Measurements from ENCODE around the gene RELA.
"Not testable (repeated sequence)": the region's sequence is repeated elsewhere in the genome, so short reads cannot be mapped to it uniquely, and the experiment has no call there.

RELA gene

DNA sequence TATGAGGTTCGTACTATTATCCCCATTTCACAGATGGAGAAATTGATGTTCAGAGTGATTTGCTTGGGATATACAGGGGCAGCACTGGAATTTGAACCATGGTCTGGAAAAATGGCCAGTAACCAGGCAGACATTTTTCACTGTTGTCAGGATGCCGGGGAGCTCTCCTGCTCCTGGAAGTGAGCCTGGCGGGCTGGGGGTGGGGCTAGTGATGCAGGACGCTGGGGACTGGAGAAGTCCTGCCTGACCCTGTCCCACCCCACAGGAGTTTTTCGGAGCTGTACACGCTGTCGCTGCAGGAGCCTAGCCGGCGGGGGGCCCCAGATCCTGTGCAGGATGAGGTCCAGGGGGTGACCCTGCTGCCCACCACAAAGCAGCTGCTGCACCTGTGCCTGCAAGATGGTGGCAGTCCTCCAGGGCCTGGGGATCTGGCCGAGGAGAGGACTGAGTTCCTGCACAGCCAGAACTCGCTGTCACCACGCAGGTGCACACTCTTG, 13.7 kb downstream of the RELA start:
- DNase-seq (ENCODE audit: low read depth in 2 of 2) = no peak

DNA sequence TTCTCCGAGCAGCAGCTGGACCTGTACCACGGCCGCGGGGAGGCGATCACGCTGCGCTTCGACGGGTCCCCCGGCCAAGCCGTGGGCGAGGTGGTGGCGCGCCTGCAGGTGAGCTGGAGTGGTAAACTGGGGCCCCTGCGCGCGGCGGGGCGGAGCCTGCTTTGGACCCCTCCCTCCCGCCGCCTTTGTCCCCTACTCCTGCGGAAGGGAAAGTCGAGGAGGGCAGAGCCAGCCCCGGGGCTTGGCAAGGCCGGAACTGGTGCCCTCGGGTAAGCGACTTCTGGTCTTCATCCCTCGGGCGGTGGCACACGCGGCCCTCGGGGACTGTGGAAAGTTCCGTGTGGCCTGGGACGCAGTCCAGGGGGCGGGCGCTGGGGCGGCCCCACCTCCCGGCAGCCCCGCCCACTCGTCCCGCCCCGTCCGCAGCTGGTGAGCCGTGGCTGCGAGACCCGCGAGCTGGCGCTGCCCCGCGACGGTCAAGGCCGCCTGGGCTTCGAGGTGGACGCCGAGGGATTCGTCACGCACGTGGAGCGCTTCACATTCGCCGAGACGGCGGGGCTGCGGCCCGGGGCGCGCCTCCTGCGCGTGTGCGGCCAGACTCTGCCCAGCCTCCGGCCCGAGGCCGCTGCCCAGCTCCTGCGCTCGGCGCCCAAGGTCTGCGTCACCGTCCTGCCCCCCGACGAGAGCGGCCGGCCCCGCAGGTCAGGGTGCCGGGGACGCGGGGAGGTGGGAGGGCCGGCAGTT, 15.6 kb downstream of the RELA start:
- no peak for DNase-seq (ENCODE audit: low read depth in 2 of 2)

DNA sequence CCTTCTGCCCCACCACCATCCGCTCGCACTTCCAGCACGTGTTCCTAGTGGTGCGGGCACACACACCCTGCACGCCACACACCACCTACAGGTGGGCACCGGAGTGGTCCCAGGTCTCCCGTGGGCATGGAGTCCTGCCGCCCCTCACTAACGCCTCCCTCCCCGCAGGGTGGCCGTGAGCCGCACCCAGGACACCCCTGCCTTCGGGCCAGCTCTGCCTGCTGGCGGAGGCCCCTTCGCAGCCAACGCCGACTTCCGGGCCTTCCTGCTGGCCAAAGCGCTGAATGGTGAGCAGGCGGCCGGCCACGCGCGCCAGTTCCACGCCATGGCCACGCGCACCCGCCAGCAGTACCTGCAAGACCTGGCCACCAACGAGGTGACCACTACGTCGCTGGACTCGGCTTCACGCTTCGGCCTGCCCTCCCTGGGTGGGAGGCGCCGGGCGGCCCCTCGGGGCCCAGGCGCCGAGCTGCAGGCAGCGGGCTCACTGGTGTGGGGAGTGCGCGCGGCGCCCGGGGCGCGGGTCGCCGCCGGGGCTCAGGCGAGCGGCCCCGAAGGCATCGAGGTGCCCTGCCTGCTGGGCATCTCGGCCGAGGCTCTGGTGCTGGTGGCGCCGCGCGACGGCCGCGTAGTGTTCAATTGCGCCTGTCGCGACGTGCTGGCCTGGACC, 16.3 kb downstream of the RELA start:
- no peak for DNase-seq (ENCODE audit: low read depth in 2 of 2)

DNA sequence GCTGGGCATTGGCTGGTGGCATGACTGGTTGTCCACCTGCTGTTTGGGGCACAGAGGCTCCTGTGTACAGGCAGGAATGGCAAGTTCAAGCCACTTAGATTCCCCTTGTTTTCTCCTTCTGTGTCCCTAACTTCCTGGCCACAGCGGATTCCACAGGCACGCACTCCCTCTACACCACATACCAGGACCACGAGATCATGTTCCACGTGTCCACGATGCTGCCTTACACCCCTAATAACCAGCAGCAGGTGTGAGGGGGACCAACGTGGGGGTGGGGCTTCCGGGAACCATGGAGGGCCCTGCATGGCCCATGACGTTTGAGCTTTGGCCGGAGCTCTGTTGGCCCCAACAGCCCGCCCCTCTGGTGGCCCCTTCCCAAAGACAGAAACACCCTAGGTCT, 17.0 kb downstream of the RELA start:
- DNase-seq (ENCODE audit: low read depth in 2 of 2) = no peak

DNA sequence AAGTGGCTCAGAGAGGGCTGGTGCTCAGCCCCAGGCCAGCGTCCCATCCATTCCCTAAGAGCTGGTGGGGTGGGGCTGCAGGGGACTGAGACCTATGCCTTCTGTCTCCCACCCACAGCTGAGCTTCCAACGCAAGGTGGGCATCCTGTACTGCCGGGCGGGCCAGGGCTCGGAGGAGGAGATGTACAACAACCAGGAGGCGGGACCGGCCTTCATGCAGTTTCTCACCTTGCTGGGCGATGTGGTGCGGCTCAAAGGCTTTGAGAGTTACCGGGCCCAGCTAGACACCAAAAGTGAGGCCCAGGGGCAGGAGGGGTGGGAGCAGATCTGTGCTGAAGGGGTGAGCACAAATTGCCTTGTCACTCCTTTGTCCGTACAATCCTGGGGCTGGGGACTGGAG, 17.9 kb downstream of the RELA start:
- DNase-seq (ENCODE audit: low read depth in 2 of 2) = no peak

DNA sequence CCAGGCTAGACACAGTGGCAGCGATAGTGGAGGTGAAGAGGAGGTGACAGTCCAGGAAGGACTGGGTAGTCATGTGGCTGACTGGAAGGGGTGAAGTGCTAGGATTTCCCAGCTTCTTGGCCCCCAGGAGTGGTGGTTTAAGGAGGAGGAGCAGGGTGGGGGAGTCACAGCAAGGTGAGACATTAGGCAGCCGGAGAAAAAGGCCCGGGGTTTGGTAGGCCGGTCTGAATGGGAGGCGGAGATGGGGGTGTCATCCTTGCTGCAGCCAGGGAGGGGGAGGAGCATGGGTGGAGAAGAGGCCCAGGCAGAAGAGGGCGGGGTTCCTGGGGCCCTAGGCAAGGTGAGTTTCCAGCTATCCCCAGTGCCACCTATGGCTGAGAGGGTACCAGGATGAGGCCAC, 18.7 kb downstream of the RELA start:
- no peak for DNase-seq (ENCODE audit: low read depth in 2 of 2)

DNA sequence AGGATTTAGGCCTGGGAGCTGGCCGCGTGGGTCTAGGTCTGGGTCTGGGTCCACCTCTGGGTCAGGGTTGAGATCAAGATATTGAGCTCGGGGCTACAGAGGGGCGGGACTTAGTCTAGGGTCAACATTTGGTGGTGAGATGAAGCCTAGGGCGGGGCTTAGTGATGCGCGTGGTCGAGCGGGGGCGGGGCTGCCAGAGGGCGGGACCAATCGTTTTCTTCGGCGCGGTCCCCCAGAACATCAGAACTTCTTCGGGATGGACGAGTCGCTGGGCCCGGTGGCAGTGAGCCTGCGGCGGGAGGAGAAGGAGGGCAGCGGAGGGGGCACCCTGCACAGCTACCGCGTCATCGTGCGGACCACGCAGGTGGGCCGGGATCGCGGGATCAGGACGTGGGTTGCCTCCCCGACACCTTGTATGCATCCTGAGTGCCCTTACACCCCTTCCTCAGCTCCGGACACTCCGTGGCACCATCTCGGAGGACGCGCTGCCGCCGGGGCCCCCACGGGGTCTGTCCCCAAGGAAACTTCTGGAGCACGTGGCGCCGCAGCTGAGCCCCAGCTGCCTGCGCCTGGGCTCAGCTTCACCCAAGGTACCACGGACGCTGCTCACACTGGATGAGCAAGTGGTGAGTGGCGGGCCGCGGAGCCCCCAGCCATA, 20.6 kb downstream of the RELA start:
- DNase-seq (ENCODE audit: low read depth in 2 of 2) = no peak

DNA sequence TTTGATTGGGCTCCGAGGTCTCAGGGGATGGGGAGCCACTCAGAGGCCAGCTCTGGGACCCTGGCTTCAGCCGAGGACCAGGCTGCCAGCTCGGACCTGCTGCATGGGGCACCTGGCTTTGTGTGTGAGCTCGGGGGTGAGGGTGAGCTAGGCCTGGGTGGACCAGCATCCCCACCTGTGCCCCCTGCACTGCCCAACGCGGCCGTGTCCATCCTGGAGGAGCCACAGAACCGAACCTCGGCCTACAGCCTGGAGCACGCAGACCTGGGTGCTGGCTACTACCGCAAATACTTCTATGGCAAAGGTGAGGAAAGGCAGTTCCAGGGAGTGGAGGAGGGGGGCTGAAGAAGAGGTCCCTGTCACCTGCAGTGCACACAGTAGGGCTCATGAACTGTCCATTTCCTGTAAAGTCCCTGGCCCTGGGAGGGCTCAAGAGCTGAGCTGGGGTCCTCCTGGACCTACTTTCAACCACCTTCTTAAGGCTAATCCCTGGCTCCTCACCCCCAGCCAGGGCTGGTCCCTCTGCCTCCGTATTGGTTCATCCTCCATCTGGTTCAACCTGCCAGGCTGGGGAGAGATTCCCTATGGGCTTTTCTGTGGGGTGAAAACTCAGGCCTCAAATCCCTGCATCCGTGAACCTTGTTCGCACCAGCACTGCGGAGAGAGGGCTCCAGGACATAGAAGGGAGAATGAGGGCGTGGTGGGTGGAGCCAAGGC, 21.3 kb downstream of the RELA start:
- no peak for DNase-seq (ENCODE audit: low read depth in 2 of 2)

DNA sequence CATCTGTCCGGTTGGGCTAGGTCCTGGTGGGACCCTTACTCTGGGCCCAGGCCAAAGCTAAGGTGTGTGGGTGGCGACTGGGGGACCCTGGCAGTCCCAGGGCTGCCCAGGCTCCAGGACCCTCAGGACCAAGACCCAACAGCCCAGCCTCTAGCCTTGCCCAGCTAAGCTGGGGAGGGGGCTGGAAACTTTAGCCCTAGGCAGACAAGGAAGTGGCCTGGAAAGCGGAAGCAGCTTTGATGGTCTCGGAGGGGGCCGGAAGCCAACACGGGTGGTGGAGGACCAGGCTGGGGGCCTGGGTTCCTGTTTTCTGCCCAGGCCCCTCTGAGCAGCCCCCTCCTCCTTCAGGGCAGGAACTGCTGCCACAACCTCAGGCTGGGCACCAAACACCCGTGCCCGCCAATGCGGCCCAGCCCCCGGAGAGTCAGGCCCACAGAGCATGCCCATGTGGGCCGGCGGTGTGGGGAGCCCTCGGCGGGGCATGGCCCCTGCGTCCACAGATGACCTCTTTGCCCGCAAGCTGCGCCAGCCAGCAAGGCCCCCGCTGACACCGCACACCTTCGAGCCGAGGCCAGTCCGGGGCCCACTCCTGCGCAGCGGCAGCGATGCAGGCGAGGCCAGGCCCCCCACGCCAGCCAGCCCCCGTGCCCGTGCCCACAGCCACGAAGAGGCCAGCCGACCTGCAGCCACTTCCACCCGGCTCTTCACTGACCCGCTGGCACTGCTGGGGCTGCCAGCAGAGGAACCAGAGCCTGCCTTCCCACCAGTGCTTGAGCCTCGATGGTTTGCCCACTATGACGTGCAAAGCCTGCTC, 22.0 kb downstream of the RELA start:
- DNase-seq (ENCODE audit: low read depth in 2 of 2) = peak in 1 of 2 donors; percentile 38

DNA sequence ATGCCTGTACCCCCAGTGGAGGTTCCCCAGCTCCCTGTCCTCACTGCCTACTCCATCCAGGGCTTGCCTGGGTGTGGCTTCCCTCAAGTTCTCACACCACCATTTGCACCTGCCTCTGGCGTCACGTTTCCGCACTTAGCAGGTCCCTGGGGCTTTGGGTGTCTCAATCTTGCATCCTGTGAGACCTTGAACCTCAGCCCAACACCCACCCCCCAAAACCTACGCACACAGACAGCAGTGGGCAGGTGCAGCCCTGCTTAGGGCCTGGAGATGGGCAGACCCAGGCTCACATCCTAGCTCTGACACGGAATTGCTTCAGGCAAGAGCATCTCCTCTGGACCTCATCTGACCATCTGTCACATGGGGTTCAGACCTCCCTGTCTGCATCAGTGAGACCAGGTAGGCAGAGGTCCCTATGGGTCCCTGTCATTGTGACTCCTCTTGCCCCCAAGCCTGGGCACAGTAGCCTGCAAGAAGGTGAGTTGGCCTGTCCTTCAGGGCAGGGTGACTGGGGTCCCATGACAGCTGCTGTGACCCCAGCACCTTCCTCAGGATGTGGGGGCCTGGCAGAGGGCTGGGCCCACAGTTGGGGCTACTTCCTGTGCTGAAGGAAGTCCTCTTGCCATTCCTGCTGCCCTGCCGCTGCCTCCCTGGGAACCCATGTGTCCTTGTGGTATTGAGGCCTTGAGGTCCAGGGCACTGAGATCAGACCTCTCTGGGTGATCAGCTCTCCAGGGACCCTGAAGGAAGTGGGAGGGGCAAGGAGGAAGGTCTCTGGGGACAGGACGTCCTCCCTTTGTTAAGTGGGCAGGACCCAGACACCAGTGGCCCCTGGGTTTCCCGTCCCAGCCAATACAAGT, 22.9 kb downstream of the RELA start:
- peak; percentile 61 to 63 for DNase-seq (ENCODE audit: low read depth in 2 of 2)

DNA sequence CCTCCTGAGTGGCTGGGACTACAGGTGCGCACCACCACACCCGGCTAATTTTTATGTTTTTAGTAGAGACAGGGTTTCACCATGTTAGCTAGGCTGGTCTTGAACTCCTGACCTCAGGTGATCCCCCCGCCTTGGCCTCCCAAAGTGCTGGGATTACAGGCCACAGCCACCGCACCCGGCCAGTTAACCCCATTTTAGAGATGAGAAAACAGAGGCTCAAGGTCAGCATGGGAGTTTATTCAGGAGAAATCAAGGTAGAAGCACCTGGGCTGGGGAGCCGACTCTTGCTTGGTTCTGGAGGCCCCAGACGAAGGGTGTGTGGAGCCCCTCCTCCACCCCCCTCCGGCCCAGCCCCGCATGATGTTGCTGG, 23.5 kb downstream of the RELA start:
- not testable (repeated sequence) for DNase-seq (ENCODE audit: low read depth in 2 of 2)

DNA sequence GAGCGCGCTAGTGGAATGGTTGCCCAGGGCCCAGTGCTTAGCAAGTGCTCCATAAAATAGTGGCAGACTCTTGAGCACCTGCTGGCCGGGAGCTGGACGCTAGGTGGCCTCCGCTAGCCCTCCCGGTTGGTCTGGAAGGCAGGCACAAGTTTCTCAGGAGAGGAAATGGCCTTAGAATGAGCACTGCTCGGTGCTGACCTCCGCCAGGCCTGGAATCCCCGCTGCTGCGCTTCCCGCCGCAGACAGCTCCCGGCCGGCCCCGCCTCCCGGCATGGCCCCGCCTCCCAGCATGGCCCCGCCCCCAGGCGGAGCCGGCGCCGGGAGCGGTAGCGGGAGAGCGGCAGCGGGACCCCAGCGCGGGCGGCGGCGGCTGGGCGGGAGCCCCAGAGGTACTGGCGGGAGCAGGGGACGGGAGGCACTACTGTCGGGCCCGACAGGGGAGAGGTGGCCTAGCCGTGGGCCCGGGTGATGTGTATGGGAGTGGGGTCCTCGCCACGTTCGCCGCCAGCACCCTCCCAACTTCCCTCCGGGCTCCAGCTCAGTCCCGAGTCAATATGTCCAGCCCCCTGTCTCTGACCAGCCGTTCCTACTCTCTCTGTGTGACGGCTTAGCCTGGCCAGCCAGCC, 24.8 kb downstream of the RELA start, which contains the start of gene SIPA1:
Gene SIPA1, plus strand, starts transcription at position 308 of the 626 bp plus-strand sequence. CDS start 2,821 bp downstream, outside the sequence.
- DNase-seq (ENCODE audit: low read depth in 2 of 2) = peak in 1 of 2 donors; percentile 65

DNA sequence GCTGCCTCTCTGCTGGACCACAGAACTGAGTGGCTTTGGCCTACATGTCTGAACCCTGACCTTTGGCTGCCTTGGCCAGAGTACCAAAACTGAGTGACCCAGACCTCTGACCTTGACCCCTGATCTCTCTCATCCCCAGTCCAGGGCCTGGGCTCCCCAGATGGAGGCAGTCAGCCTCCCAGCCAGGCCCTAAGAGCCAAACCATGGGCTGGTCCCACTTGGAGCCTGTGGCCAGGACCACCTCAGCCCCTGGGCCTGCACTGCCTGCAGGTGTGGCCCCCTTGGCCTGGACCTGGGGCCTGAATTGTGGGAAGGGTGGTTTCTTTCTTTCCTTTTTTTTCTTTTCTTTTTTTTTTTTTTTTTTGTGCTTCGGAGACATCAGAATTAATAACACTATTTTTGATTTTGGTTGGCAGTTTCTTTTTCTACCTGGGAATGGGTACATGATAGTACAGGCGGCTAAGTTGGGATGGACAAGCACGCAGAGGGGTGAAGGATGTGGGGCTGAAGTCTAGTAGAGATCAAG, 25.6 kb downstream of the RELA start:
- DNase-seq (ENCODE audit: low read depth in 2 of 2) = no peak

DNA sequence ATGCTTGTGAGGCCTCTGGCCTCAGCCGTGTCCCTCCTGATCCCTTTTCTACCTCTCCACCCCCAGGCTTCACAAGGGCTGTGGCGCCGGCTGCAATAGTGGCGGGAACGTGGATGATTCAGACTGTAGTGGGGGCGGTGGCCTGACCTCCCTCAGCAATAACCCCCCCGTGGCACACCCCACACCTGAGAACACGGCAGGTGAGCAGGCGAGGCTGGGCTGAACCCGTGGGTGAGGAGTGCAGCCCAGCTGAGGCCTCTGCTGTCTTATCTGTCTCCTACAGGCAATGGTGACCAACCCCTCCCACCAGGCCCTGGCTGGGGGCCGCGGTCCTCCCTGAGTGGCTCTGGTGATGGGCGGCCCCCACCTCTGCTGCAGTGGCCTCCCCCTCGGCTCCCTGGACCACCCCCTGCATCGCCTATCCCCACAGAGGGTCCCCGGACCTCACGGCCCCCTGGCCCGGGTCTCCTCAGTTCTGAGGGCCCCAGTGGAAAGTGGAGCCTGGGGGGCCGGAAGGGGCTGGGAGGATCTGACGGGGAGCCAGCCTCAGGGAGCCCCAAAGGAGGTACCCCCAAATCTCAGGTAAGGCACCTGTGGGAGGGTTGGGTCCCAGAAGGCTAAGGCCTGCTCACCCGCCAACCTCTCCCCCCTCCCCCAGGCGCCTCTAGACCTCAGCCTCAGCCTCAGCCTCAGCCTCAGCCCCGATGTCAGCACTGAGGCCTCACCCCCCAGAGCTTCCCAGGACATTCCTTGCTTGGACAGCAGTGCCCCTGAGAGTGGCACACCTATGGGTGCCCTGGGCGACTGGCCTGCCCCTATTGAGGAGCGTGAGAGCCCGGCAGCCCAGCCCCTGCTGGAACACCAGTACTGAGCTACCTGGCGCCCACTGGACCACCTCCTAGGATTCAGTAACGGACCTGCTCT, 26.3 kb downstream of the RELA start:
- no peak for DNase-seq (ENCODE audit: low read depth in 2 of 2)

DNA sequence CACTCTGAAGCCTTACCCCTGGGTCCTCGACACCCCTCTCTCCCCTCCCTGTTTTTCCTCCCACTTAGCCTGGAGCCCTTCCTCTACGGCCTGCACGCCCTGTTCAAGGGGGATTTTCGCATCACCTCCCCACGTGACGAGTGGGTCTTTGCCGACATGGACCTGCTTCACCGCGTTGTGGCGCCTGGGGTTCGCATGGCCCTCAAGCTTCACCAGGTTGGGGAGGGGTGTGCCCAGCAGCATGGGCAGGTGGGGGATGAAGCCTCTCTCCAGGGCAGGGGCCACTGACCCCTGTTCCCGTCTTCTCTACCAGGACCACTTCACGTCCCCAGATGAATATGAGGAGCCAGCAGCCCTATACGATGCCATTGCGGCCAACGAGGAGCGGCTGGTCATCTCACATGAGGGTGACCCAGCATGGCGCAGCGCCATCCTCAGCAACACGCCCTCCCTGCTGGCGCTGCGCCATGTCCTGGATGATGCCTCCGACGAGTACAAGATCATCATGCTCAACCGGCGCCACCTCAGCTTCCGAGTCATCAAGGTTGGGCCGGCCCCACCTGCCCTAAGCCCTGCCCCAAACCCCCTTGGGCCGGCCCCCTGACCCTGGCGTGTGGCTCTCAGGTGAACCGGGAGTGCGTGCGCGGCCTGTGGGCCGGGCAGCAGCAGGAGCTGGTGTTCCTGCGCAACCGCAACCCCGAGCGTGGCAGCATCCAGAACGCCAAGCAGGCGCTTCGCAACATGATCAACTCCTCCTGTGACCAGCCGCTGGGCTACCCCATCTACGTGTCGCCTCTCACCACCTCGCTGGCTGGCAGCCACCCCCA, 27.6 kb downstream of the RELA start:
- no peak for DNase-seq (ENCODE audit: low read depth in 2 of 2)

DNA sequence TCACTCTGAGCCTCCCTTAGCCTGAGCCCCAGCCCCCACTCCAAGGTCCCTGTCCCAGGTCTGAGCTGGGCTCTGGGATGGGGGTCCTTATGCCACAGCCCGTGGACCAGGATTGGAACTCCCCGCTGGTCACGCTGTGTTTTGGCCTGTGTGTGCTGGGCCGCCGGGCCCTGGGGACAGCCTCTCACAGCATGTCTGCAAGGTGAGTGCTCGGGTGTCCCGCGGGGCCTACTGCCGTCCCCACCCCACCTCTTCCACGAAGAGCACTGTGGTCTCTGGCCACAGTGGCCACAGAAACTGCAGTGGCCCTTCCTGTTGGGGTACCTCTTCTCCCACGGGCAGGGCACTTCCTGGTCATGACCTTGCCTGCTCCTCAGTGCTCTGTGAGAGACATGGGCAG, 28.3 kb downstream of the RELA start:
- no peak for DNase-seq (ENCODE audit: low read depth in 2 of 2)

DNA sequence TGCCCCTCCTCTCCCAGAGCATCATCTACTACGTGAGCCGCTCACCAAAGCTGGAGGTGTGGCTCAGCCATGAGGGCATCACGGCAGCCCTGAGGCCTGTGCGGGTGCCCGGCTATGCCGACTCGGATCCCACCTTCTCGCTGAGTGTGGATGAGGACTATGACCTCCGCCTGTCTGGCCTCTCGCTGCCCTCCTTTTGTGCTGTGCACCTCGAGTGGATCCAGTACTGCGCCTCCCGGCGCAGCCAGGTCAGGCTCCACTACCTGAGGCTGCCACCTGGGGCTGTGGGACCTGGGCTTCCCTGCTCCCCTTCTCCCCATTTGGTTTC, 28.6 kb downstream of the RELA start:
- no peak for DNase-seq (ENCODE audit: low read depth in 2 of 2)

All from stimulated activated CD8-positive, alpha-beta memory T cell treated with anti-CD3 and anti-CD28 coated beads, Interleukin-7, amount 100 ng/mL, for 4 hours (primary cell).